Measurements from ENCODE around the gene UBN2. TPM values are rescaled to one million over a fixed set of nuclear protein-coding genes. Genes with fewer than 3 reads are reported as not detected.

The UBN2 gene
- total RNA-seq, 1 experiment from 2014 or later, result 39.0 TPM

GRCh38 chr7:139271718-139272628, 40.9 kb downstream of the UBN2 start:
- no peak for DNase-seq (ENCODE audit: low spot score)
- TF ChIP-seq MAX (CRISPR knock-in tag; IDR thresholded peaks at IDR 0.05) (no peak), TEAD4 (CRISPR knock-in tag; IDR thresholded peaks at IDR 0.05) (no peak), ZNF232 (CRISPR knock-in tag; IDR thresholded peaks at IDR 0.05) (no peak), ZNF512 (CRISPR knock-in tag; IDR thresholded peaks at IDR 0.05; ENCODE audit: borderline replicate concordance) (no peak)
- Mint-ChIP-seq H3K27ac (no peak overlapping the region), H3K4me1 (no peaks in the 10 kb centered on the region), H3K36me3 (peaks cover 58% of the 10 kb centered on the region), H3K4me3 (no peak overlapping the region), H3K9me3 (no peaks in the 10 kb centered on the region), H3K27me3 (ENCODE audit: low read depth) (no peaks in the 10 kb centered on the region)
- ChIA-PET CTCF (no interaction called here), POLR2A (no interaction called here)
- ATAC-seq, result no peak

- TF ChIP-seq ZBTB43 (CRISPR knock-in tag; IDR thresholded peaks at IDR 0.05), result no peak
- TF ChIP-seq ZNF317 (CRISPR knock-in tag; IDR thresholded peaks at IDR 0.05; ENCODE audit: borderline replicate concordance, low read depth), result no peak
- TF ChIP-seq JAZF1 (CRISPR knock-in tag; IDR thresholded peaks at IDR 0.05), result no peak
- no peak for TF ChIP-seq CREB1 (CRISPR knock-in tag; IDR thresholded peaks at IDR 0.05)
- TF ChIP-seq USF1 (CRISPR knock-in tag; IDR thresholded peaks at IDR 0.05), result no peak
- no peak for TF ChIP-seq TEAD1 (CRISPR knock-in tag; IDR thresholded peaks at IDR 0.05)
- TF ChIP-seq ZBTB21 (CRISPR knock-in tag; IDR thresholded peaks at IDR 0.05; ENCODE audit: borderline replicate concordance), result no peak
- no peak for TF ChIP-seq HMGXB4 (CRISPR knock-in tag; IDR thresholded peaks at IDR 0.05)
- no peak for TF ChIP-seq ATF3 (CRISPR knock-in tag; conservative IDR thresholded peaks at IDR 0.05)
- TF ChIP-seq ZNF138 (CRISPR knock-in tag; conservative IDR thresholded peaks at IDR 0.05), result no peak
- POLR2A ChIA-PET, result no interaction called here
These were observed 53.3 kb downstream of the UBN2 start for GRCh38 chr7:139284252-139284896.

GRCh38 chr7:139286144-139286543, 55.1 kb downstream of the UBN2 start:
- POLR2A ChIA-PET, result no interaction called here
- H3K9me3 Mint-ChIP-seq, result no peaks in the 10 kb centered on the region
- H3K4me3 Mint-ChIP-seq, result no peak overlapping the region
- no peaks in the 10 kb centered on the region for H3K27me3 Mint-ChIP-seq (ENCODE audit: low read depth)
- no peak overlapping the region for H3K27ac Mint-ChIP-seq
- peaks cover 40% of the 10 kb centered on the region for H3K36me3 Mint-ChIP-seq
- H3K4me1 Mint-ChIP-seq, result no peaks in the 10 kb centered on the region
- DNase-seq (ENCODE audit: low spot score) (no peak), ATAC-seq (no peak)
- CTCF ChIA-PET, result no interaction called here
- TF ChIP-seq MLX (CRISPR knock-in tag; IDR thresholded peaks at IDR 0.05) (no peak), ZNF121 (CRISPR knock-in tag; IDR thresholded peaks at IDR 0.05) (no peak), NFE2L1 (CRISPR knock-in tag; IDR thresholded peaks at IDR 0.05) (no peak), ZNF396 (CRISPR knock-in tag; IDR thresholded peaks at IDR 0.05; ENCODE audit: borderline replicate concordance) (no peak), JAZF1 (CRISPR knock-in tag; IDR thresholded peaks at IDR 0.05) (no peak)

More at GRCh38 chr7:139284252-139284896, 53.3 kb downstream of the UBN2 start:
- Mint-ChIP-seq H3K27me3 (ENCODE audit: low read depth) (no peaks in the 10 kb centered on the region), H3K27ac (no peak overlapping the region), H3K4me1 (no peaks in the 10 kb centered on the region), H3K9me3 (no peaks in the 10 kb centered on the region), H3K36me3 (peaks cover 40% of the 10 kb centered on the region), H3K4me3 (no peak overlapping the region)
- DNase-seq (ENCODE audit: low spot score) (no peak), ATAC-seq (peak; percentile 58)
- CTCF ChIA-PET, result interaction anchor here (1.0 to 1.5 kb wide), 3 partner anchors 36 to 209 kb away, joined by 4 to 5 read pairs (median 4); no protein-coding TSS in a partner anchor
